Measurements from ENCODE around the gene ATXN2. TPM values are rescaled to one million over a fixed set of nuclear protein-coding genes. Genes with fewer than 3 reads are reported as not detected.

The ATXN2 gene
- total RNA-seq, 1 experiment from 2014 or later, result 78.5 TPM

DNA sequence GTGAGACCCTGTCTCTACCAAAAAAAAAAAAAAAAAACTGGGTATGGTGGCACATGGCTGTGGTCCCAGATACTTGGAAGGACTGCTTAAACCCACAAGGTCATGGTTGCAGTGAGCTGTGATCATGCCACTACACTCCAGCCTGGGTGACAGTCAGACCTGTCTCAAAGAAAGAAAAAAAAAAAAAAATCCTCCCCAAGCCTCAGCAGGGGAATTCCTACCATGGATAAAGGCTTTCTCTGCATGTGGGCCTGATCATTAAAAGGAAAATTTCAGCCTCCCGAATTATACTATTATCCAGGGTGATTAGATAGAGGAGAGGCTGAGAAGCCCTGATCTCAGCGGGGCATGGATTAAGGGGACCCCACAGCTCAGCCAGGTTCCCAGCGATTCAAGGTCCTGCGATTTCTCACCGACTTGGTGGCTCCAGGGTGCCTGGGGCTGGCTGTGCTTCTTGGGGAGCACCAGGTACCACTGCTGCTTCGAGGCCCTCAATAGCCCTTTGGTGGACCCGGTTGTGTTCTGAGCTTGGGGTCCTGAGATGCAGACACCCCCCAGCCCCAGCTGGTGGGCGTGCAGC, 187.8 kb downstream of the ATXN2 start:
- no peaks in the 10 kb centered on the region for H3K4me1 Mint-ChIP-seq (ENCODE audit: low read depth, unreplicated experiment)
- Histone ChIP-seq H3K4me1 (peaks cover 7% of the 10 kb centered on the region), H3K36me3 (ENCODE audit: control insufficient read depth, insufficient read depth, low read length) (no peaks in the 10 kb centered on the region), H3K9me3 (no peaks in the 10 kb centered on the region), H3K27me3 (replicated peaks; ENCODE audit: control insufficient read depth, insufficient read depth, low read length) (no peaks in the 10 kb centered on the region), H3K4me3 (ENCODE audit: low read depth, low read length) (no peak overlapping the region)
- DNase-seq, result no peak
- BruUV-seq (replicated peaks), result no TSS peak
- H3K27me3 Mint-ChIP-seq (ENCODE audit: insufficient read depth, unreplicated experiment), result no peaks in the 10 kb centered on the region
- no peak overlapping the region for H3K4me3 Mint-ChIP-seq (ENCODE audit: unreplicated experiment)
- intact Hi-C loops (cut with micrococcal nuclease; ENCODE audit: unreplicated experiment), result no loop called here
- CTCF ChIA-PET, result interaction anchor here (0.7 to 1.4 kb wide), 2 partner anchors 14 to 122 kb away, joined by 3 to 7 read pairs; no protein-coding TSS in a partner anchor
- H3K36me3 Mint-ChIP-seq (ENCODE audit: insufficient read depth, unreplicated experiment), result peaks cover 5% of the 10 kb centered on the region
- POLR2A ChIA-PET, result no interaction called here
- no peak overlapping the region for H3K27ac Mint-ChIP-seq (ENCODE audit: unreplicated experiment)
- no peaks in the 10 kb centered on the region for H3K9me3 Mint-ChIP-seq (ENCODE audit: unreplicated experiment)
- TF ChIP-seq, protein P1, sequence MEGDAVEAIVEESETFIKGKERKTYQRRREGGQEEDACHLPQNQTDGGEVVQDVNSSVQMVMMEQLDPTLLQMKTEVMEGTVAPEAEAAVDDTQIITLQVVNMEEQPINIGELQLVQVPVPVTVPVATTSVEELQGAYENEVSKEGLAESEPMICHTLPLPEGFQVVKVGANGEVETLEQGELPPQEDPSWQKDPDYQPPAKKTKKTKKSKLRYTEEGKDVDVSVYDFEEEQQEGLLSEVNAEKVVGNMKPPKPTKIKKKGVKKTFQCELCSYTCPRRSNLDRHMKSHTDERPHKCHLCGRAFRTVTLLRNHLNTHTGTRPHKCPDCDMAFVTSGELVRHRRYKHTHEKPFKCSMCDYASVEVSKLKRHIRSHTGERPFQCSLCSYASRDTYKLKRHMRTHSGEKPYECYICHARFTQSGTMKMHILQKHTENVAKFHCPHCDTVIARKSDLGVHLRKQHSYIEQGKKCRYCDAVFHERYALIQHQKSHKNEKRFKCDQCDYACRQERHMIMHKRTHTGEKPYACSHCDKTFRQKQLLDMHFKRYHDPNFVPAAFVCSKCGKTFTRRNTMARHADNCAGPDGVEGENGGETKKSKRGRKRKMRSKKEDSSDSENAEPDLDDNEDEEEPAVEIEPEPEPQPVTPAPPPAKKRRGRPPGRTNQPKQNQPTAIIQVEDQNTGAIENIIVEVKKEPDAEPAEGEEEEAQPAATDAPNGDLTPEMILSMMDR (IDR thresholded peaks at IDR 0.05; ENCODE audit: insufficient read depth in 1 of 2, low read depth in 1 of 2, low read length in 1 of 2, severe bottlenecking in 1 of 2, unreplicated experiment in 1 of 2), result no peak

DNA sequence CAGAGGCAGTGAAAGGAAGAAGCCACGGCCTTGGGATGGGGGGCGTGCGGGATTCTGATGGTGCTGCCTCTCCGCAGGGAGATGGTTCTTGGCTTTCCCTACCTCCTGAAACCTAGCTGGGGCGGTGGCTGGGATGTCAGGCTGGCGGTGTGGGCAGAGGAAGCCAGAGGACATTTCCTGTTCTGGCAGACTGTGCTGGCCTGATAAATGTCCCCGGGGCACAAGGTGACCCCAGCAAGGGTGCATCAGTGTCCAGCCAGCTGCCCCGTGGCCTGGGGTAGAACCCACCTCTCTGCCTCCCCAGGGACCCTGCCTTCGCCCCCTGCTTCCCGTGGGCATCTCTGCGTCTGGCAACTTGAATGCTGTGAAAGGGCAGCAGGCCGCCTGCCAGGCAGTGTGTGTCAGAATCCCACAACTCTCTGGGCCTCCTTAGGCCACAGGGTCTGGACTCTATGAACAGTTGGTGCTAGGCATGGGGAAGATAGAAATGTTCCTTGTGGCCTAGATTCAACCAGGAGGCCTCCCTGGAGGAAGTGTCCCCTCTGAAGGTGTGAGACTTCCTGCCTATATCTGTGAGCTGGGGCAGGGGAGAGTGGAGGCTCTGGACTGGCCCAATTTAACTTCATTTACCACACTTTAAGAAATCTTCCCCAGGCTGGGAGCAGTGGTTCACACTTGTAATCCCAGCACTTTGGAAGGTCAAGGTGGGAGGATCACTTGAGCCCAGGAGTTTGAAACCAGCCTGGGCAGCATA, 188.5 kb downstream of the ATXN2 start:
- no peaks in the 10 kb centered on the region for H3K4me1 Mint-ChIP-seq (ENCODE audit: low read depth, unreplicated experiment)
- Histone ChIP-seq H3K36me3 (ENCODE audit: control insufficient read depth, insufficient read depth, low read length) (no peaks in the 10 kb centered on the region), H3K4me3 (ENCODE audit: low read depth, low read length) (no peak overlapping the region), H3K9me3 (no peaks in the 10 kb centered on the region), H3K4me1 (peaks cover 7% of the 10 kb centered on the region), H3K27me3 (replicated peaks; ENCODE audit: control insufficient read depth, insufficient read depth, low read length) (no peaks in the 10 kb centered on the region)
- H3K27ac Mint-ChIP-seq (ENCODE audit: unreplicated experiment), result no peak overlapping the region
- H3K36me3 Mint-ChIP-seq (ENCODE audit: insufficient read depth, unreplicated experiment), result peaks cover 6% of the 10 kb centered on the region
- no TSS peak for BruUV-seq (replicated peaks)
- no peaks in the 10 kb centered on the region for H3K9me3 Mint-ChIP-seq (ENCODE audit: unreplicated experiment)
- TF ChIP-seq, protein P1 (IDR thresholded peaks at IDR 0.05; ENCODE audit: insufficient read depth in 1 of 2, low read depth in 1 of 2, low read length in 1 of 2, severe bottlenecking in 1 of 2, unreplicated experiment in 1 of 2), result no peak
- intact Hi-C loops (cut with micrococcal nuclease; ENCODE audit: unreplicated experiment), result no loop called here
- no peaks in the 10 kb centered on the region for H3K27me3 Mint-ChIP-seq (ENCODE audit: insufficient read depth, unreplicated experiment)
- ChIA-PET POLR2A (no interaction called here), CTCF (interaction anchor here (0.7 kb wide), 1 partner anchor 123 kb away, joined by 3 read pairs; no protein-coding TSS in a partner anchor)
- no peak for DNase-seq
- H3K4me3 Mint-ChIP-seq (ENCODE audit: unreplicated experiment), result no peak overlapping the region

DNA sequence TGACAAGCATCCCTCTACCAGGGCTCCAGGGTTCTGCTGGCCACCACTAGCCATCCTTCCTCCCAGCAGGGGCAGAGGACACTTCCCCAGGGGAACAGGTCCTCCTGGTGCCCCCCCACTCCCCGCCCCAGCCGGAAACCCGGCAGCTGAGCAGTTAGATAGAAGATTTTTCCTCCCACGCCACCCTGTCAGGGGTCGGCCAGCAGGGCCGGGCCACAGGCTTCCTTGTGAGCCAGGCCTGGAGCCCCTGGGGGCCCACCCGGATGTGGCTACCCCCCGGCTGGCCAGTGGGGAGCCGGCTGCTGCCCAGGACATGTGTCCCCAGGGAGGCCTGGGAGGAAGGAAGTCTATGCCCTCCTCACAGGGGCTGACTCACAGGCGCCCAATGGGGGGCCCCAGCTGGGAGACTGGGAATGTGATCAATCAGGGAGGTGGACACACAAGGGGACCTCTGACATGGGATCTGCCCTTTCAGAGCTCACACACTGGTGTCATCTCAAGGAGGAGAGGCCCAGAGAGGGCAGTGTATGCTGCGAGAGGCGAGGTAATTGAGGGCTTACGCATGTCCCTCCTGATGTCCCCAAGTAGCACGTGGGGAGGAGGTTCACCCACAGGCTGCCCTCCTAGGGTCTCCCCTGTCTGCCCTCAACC, 189.2 kb downstream of the ATXN2 start:
- Histone ChIP-seq H3K4me1 (peaks cover 7% of the 10 kb centered on the region), H3K36me3 (ENCODE audit: control insufficient read depth, insufficient read depth, low read length) (no peaks in the 10 kb centered on the region), H3K4me3 (ENCODE audit: low read depth, low read length) (no peak overlapping the region), H3K27me3 (replicated peaks; ENCODE audit: control insufficient read depth, insufficient read depth, low read length) (no peaks in the 10 kb centered on the region), H3K9me3 (no peaks in the 10 kb centered on the region)
- no peaks in the 10 kb centered on the region for H3K27me3 Mint-ChIP-seq (ENCODE audit: insufficient read depth, unreplicated experiment)
- no TSS peak for BruUV-seq (replicated peaks)
- no peak for DNase-seq
- no peaks in the 10 kb centered on the region for H3K9me3 Mint-ChIP-seq (ENCODE audit: unreplicated experiment)
- ChIA-PET POLR2A (no interaction called here), CTCF (no interaction called here)
- H3K27ac Mint-ChIP-seq (ENCODE audit: unreplicated experiment), result no peak overlapping the region
- intact Hi-C loops (cut with micrococcal nuclease; ENCODE audit: unreplicated experiment), result no loop called here
- TF ChIP-seq, protein P1 (IDR thresholded peaks at IDR 0.05; ENCODE audit: insufficient read depth in 1 of 2, low read depth in 1 of 2, low read length in 1 of 2, severe bottlenecking in 1 of 2, unreplicated experiment in 1 of 2), result no peak
- peaks cover 13% of the 10 kb centered on the region for H3K36me3 Mint-ChIP-seq (ENCODE audit: insufficient read depth, unreplicated experiment)
- H3K4me3 Mint-ChIP-seq (ENCODE audit: unreplicated experiment), result no peak overlapping the region
- peaks cover under 1% of the 10 kb centered on the region for H3K4me1 Mint-ChIP-seq (ENCODE audit: low read depth, unreplicated experiment)
